GM10266 (cell line): ENCODE data around the gene NR2C2AP.

Experiments
- DNase-seq: peaks from one replicate; pipeline ENCODE4 v3.0.0; 2012; ENCODE audit errors: extremely low spot score
- TF ChIP-seq, protein P1 (sequence below): IDR thresholded peaks from 2 replicates; pipeline ENCODE4 v1.5.1; 2012; ENCODE audit warnings: mild to moderate bottlenecking, low read depth; ENCODE audit not compliant: control insufficient read depth, insufficient read depth; ENCODE audit errors: missing control alignments

The NR2C2AP gene

DNA sequence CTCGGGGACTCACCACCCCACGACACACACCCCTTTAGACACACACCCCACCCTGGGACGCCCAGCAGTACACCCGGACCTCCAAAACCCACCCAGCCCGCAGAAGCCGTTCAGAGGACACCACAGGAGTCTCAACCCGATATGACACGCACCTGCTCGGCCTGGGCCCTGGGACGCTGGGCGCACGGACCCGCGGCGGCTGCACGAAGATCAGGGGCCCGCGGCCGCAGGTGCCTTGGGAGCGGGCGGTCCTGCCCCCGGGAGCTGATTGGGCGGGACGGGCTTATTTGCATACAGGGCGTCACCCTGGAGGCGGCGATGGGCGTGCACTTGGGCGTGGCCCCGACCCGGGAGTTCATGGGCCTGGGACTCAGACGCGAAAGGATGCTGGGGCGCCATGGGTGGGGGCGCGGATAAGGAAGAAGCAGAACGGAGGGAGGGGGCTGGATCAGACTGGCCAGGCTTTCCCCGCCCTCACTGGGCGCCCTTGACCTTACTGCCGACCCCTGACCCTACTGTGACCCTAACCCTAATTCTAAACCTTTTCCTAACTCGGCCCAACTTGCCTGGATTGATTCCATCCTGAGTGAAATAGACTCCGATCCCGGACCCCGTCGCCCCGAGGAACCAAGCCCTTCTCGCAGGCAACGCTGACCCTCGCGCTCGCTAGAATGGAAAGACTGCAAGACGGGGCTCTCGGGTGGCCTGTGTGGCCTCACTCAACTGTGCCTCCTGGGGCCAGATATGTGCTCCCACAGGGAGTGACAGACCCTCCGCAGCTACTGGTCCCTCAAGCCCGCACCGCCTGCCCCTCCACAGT, 33.0 kb downstream of the NR2C2AP start, which contains the start of gene MEF2B:
MEF2B (minus strand) TSS at position 211 of the 820 bp plus-strand sequence. CDS start 19,528 bp downstream, outside the sequence.
- TF ChIP-seq, protein P1, sequence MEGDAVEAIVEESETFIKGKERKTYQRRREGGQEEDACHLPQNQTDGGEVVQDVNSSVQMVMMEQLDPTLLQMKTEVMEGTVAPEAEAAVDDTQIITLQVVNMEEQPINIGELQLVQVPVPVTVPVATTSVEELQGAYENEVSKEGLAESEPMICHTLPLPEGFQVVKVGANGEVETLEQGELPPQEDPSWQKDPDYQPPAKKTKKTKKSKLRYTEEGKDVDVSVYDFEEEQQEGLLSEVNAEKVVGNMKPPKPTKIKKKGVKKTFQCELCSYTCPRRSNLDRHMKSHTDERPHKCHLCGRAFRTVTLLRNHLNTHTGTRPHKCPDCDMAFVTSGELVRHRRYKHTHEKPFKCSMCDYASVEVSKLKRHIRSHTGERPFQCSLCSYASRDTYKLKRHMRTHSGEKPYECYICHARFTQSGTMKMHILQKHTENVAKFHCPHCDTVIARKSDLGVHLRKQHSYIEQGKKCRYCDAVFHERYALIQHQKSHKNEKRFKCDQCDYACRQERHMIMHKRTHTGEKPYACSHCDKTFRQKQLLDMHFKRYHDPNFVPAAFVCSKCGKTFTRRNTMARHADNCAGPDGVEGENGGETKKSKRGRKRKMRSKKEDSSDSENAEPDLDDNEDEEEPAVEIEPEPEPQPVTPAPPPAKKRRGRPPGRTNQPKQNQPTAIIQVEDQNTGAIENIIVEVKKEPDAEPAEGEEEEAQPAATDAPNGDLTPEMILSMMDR: no peak
- DNase-seq: peak; percentile 93

- DNase-seq: no peak
- TF ChIP-seq, protein P1: no peak
Measured at GRCh38 chr19:19169236-19170052, 33.8 kb downstream of the NR2C2AP start.

GRCh38 chr19:19167612-19168011, 35.6 kb downstream of the NR2C2AP start:
- DNase-seq: no peak
- TF ChIP-seq, protein P1: no peak

DNA sequence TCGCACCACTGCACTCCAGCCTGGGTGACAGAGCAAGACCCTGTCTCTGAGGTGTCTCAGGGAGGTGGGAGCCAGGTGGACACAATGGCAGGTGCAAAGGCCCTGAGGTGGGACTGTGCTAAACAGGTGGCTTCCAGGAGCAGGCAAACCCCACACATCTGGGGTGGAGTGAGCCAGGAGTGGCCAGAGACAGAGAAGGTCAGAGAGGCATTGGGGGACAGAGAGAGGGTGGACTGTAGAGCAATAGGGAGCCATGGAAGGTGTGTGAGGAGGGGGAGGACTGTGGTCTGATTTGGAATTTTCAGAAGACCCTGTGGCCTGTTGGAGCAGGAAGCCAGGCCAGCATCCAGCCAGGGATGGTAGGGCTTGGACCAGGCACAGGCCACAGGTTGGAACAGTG, 37.8 kb downstream of the NR2C2AP start:
- no peak for DNase-seq
- TF ChIP-seq, protein P1: no peak

DNA sequence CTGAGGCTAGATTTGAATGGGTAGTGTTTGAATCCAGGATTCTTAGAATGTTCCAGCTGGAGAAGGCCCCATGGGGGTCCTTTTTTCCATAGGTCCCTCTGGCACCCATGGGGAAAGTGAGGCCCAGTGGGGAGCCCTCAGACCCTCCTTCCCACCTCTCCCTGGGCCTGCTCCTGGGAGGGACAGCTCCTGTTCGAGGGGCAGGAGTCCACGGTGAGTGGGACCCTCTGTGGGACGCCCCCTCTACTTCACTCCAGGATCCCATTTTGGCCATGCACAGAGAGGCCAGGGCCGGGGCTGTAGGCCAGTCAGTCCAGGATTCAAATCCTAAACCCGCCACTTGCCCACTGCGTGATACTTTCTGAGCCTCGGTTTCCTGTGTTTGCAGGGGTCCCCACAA, 40.7 kb downstream of the NR2C2AP start:
- TF ChIP-seq, protein P1: no peak
- no peak for DNase-seq

- TF ChIP-seq, protein P1: no peak
Measured at GRCh38 chr19:19160461-19161035, 42.7 kb downstream of the NR2C2AP start.

GRCh38 chr19:19159534-19159933, 43.7 kb downstream of the NR2C2AP start:
- TF ChIP-seq, protein P1: no peak
- DNase-seq: no peak

More at GRCh38 chr19:19160461-19161035, 42.7 kb downstream of the NR2C2AP start:
- peak; percentile 72 for DNase-seq
